GM18499 (cell line): Measurements from ENCODE around the gene TBC1D23.
"Not testable (repeated sequence)": the region's sequence is repeated elsewhere in the genome, so short reads cannot be mapped to it uniquely, and the experiment has no call there.

Experiments used
- ATAC-seq: cut with Tn5 transposase; IDR thresholded peaks from one replicate; pipeline ENCODE4 v1.9.1; 2021; ENCODE audit warnings: moderate number of reproducible peaks; ENCODE audit not compliant: insufficient read depth, unreplicated experiment

TBC1D23 gene

GRCh38 chr3:100289339-100289738 is 28.5 kb downstream of the TBC1D23 start:
- ATAC-seq = no peak

GRCh38 chr3:100295089-100295488 is 34.3 kb downstream of the TBC1D23 start:
- ATAC-seq = no peak

DNA sequence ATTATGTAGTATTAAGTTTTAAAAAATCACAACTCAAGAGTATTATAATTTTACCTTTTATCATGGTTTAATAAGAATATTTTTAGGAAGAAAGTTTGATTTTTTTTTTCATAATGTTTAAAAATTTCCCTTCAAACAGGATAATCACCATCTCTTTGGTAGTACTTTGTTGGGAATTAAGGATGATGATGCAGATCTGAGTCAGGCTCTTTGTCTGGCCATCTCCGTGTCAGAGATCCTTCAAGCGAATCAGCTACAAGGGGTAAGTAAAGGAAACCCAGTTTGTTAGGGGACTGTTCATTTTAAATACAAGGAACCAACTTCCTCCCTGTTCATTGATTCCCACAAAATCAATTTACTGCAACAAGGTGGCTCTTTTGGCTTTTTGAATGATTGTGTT is 37.0 kb downstream of the TBC1D23 start:
- no peak for ATAC-seq

GRCh38 chr3:100299016-100299415 is 38.2 kb downstream of the TBC1D23 start:
- ATAC-seq = no peak

DNA sequence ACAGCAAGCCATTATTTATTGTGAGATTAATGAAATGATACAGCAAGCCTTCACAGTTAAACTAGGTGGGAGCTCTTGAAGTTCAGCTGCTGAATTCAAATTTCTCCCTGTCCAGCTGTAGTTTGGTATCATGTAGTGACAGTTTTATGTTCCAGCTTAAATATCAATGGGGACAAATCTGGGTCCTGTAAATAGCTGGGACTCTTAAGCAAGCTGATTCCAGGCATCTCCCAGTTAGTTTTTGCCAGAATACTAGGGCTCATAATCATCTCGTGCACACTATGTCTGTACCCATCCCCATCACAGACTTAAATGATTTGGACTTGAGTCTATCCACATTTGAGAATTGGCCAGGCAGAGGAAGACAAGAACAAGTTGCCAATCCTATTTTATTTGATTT is 45.9 kb downstream of the TBC1D23 start:
- no peak for ATAC-seq

DNA sequence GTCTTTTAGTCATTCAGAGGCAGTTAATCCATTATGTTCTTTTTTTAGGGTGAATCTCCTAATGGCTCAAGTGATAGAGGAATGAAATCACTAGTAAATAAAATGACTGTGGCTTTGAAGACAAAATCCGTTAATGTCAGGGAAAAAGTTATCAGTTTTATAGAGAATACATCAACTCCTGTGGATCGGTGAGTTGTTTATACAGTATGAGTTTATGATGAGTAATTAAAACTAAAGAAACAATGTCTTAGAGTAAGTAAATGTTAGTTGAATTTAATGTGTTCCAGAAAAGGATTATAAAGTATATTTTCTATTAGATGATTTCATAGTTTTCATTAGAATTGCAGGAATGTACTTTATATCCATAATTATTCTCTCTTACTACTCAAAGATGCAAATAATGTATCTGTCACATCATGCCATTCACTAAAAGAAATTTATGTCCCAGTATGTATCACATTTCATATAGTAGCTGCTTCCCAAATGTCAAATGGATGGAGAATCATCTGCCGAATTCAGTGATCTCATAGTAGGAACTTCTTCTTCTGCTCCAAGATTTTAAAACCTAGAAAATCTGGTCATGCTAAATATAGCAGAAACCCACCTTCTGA is 49.7 kb downstream of the TBC1D23 start:
- no peak for ATAC-seq

DNA sequence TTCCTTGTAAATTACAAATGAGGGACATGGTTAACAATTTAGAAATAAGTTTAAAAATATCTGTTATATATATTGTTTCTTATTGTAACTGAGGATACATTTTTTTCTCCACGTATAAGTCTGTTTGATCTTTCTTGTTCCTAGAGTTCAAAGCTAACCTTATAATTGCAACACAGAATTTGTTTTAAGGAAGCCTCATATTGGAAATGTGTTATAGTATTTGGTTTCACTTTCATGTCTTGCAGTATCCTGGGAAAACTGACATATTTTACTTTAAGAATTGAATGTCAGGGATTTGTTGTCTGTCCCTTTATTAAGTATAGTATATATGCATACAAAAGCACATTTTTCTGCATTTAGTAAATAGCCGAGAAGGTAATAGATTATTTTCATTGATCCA is 50.2 kb downstream of the TBC1D23 start:
- ATAC-seq = no peak

GRCh38 chr3:100316641-100317069 is 55.9 kb downstream of the TBC1D23 start:
- peak; percentile 41 for ATAC-seq

DNA sequence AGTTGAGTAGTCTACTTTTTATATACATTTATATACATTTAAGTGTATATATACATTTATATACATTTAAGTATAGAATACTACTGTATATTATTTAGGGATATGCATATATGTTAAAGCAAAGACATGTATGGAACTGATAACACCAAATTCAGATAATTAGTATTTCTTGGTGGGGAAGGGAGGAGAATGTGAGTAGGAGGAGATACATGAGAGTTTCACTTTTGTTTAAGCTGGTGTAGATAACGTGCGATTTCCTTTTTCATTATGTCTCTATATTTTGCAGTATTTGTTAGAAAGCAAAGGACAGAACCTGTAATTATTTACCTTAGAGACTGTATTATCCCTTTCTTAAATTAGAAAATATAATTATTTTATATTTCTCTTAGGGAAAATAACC is 57.1 kb downstream of the TBC1D23 start:
- ATAC-seq = no peak

- ATAC-seq = no peak
These were observed 59.2 kb downstream of the TBC1D23 start for GRCh38 chr3:100319951-100320350.

DNA sequence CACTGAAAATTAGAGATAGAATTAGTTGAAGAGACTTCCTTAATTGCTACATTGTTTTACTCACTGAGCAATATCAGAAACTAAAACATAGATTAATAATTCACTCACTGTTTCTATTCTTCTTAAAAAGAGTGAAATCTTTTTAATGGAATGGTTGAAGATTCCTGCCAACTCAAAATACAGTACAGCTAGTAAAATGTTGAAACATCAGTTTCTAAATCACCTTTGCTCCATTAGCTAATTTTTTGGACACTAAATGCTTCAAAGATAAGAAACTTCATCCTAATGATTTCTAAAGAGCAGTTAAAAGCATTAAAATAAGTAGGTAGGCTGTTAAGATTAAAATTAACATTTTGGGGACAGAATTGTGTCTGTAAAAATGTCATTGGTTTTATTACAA is 63.3 kb downstream of the TBC1D23 start:
- no peak for ATAC-seq

DNA sequence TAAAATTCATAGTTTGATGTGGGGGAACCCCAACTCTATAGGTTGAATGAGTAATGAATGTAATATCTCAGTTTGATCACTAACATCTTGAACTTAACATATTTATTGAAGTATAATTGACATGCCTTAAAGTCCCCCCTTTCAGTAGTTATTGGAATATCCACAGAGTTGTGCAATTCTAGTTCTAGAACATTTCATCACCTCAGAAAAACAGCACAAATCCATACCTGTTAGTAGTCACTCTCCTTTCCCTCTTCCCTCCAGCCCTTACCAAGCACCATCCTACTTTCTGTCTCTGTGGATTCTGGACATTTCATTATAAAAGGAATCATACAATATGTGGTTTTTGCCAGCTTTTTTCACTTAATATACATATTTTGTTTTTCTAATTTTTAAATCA is 65.0 kb downstream of the TBC1D23 start:
- no peak for ATAC-seq

DNA sequence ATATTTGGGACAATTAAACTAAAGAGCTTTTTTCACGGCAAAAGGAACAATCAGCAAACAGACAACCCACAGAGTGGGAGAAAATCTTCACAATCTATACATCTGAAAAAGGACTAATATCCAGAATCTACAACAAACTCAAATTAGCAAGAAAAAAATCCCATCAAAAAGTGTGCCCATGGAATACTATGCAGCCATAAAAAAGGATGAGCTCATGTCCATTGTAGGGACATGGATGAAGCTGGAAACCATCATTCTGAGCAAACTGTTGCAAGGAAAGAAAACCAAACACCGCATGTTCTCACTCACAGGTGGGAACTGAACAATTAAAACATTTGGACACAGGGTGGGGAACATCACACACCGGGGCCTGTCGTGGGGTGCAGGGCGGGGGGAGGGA is 66.6 kb downstream of the TBC1D23 start:
- not testable (repeated sequence) for ATAC-seq

DNA sequence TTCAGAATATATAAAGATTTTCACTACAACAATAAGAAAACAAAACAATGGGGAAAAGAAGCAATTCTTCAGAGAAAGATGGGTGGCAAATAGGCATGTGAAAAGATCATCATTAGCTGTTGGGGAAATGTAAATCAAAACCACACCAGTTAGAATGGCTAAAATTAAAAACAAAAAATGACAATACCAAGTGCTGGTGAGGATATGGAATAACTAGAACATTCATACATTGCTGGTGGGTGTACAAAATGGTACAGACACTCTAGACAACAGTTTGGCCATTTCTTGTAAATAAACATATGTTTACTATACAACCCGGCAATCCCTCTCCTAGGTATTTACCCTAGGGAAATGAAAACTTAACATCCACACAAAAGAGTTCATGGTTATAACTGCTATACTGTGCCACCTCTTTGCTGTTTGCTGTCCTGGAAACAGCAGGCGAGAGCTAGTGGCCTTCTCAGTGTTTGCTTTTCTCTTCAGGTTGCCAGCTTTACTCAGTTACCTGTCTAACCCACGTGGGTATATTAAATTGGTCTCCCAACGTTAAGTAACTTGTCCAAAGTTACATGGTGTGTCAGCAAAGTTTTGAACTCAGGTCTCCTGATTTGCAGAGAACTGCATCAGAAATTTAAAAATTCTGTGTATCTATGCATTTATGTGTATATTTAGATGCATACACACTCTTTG is 69.2 kb downstream of the TBC1D23 start:
- ATAC-seq = no peak

DNA sequence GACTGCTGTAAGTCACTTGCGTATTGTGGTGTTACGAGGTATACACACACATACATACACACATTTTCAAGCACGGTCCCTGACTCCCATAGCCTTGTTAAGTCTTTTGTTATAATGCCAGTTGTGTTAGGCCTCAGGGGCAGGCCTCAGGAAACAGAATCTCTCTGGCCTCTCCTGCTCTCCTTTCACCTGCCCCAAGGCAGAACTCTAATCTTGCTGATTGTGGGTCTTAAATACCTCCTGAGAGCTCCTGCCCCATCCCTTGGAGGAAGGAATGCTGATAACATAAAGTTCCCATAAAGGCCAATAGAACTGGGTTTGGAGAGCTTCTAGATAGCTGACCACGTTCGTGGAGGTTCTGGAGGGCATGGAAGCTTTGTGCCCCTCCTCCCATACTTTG is 69.9 kb downstream of the TBC1D23 start:
- no peak for ATAC-seq

GRCh38 chr3:100331660-100332059 is 70.9 kb downstream of the TBC1D23 start:
- no peak for ATAC-seq

DNA sequence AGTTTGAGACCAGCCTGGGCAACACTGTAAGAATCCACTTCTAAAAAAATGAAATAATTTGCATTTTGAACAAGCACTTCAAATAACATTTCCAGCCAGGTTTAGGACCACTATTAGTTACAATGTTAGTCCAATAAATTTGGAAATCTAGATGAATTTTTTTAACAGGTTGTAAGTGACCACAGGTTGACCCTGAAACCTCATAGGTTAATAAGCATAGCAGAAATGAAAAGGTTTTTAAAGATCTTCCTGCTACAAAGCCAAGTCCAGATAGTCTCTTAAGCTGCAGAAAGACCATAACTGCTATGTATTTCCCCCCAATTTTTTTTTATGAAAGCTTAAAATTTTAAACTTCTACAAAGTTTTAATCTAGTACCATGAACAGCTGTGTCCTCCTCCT is 72.3 kb downstream of the TBC1D23 start:
- no peak for ATAC-seq

- peak; percentile 24 for ATAC-seq
These were observed 73.2 kb downstream of the TBC1D23 start for GRCh38 chr3:100333970-100334487.

GRCh38 chr3:100334488-100335351 is 73.9 kb downstream of the TBC1D23 start, which contains the start of gene NIT2:
TSS of gene NIT2 (plus strand) at chr3:100334757. CDS start at chr3:100334792, 35 bp downstream.
- ATAC-seq = peak; percentile 76

DNA sequence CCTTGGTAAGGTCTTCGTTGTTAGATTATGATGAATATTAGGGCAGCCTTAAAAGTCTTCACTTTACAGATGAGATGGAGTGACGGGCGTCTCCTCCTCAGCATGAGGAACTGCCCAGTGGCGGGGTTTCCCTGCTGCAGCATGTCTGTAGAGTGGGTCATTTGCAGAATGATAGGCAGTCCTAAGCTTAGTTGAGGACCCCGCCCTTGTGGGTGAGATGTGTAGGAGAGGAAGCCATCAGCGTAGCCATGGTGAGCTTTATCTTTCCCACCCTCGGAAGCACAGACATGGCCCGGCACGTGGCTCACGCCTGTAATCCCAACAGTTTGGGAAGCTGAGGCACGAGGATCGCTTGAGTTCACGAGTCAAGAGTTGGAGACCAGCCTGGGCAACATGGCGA is 74.6 kb downstream of the TBC1D23 start:
- ATAC-seq = peak; percentile 34

DNA sequence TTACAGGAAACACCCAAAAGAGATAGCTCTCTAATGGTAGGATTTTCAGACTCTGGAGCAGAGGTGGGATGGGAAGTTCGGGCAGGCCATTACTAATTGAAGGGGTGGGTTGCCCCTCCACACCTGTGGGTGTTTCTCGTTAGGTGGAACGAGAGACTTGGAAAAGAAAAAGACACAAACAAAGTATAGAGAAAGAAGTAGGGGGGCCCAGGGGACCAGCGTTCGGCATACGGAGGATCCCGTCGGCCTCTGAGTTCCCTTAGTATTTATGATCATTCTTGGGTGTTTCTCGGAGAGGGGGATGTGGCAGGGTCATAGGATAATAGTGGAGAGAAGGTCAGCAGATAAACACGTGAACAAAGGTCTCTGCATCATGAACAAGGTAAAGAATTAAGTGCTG is 75.4 kb downstream of the TBC1D23 start:
- not testable (repeated sequence) for ATAC-seq
